Hematopoietic multipotent progenitor cell (in vitro differentiated cells): ENCODE results near the gene LMLN. TPM values are rescaled to one million over a fixed set of nuclear protein-coding genes. Genes with fewer than 3 reads are reported as not detected.
"Not testable (repeated sequence)": the region's sequence is repeated elsewhere in the genome, so short reads cannot be mapped to it uniquely, and the experiment has no call there.

Source experiments
- DNase-seq, 3 donors: peaks; one replicate each; pipeline ENCODE4 v3.0.0-alpha.2; 2011 to 2015; ENCODE audit warnings: low read depth in 2 of 3, low spot score in 2 of 3
- small RNA-seq: library from RNA; depleted of rRNA; stranded (forward); fragments of <200 nt; gene quantifications from one replicate; pipeline ENCODE3, GENCODE V24; 2012
- total RNA-seq: library from RNA; depleted of rRNA; stranded (reverse); fragments of >200 nt; gene quantifications from one replicate; pipeline ENCODE4 v1.2.3, GENCODE V29; 2012

Gene LMLN
- total RNA-seq, 1 donor = 4.3 TPM

DNA sequence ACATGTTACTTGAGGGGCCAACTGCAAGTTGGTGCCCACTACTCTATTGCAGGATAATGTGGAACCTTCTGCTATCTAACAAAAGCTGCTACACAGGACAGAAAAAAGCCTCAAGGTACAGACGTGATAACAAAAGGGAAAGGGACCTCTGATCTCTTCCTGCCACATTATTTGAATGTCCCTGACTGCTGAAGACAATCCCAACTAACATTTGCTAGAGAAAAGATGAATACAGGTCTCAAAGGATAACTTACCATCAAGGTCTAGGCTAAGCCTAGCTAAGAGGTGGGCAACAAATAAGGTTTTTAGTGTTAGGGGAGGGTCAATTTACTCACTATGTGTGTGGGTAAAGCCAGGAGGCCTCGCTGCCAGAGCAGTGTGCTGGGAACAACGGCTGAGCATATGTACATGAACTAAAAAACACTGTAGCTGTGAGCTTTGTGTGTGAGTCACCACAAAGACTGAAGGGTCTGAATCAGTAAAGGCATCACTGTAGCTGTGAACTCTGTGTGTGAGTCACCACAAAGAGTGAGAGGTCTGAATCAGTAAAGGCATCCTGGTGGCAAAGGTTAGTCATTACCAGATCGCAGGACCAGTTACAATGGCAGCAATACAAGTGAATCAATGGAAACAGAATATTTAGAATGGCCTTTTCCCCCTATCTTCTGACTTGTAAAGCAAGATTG is 111.7 kb downstream of the LMLN start:
- DNase-seq = peak in 2 of 3 donors; percentile 60 to 70

DNA sequence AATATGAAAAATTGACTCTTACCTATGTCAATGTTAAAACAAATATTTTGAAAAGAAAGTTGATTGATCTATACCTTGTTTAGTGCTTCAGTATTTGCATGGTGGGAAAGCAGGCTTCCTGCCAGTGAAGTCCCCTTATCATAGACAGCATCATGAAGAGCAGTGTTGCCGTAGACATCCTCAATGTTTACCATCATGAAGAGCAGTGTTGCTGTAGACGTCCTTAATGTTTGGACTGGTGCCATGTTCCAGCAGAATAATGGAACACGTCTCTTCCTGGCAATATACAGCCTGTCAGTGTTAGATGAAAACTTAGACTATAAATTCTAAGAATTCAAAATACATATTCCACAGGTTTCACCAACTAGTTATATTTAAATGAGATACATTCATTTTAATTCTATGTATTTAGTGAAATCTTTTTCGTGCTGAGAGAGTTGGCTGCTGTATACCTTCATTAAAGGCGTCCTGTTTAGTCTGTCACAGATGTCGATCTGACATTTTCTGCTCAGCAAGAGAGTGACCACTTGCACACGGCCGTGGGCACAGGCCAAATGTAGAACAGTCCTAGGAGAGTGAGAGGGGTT is 116.8 kb downstream of the LMLN start:
- DNase-seq = no peak

DNA sequence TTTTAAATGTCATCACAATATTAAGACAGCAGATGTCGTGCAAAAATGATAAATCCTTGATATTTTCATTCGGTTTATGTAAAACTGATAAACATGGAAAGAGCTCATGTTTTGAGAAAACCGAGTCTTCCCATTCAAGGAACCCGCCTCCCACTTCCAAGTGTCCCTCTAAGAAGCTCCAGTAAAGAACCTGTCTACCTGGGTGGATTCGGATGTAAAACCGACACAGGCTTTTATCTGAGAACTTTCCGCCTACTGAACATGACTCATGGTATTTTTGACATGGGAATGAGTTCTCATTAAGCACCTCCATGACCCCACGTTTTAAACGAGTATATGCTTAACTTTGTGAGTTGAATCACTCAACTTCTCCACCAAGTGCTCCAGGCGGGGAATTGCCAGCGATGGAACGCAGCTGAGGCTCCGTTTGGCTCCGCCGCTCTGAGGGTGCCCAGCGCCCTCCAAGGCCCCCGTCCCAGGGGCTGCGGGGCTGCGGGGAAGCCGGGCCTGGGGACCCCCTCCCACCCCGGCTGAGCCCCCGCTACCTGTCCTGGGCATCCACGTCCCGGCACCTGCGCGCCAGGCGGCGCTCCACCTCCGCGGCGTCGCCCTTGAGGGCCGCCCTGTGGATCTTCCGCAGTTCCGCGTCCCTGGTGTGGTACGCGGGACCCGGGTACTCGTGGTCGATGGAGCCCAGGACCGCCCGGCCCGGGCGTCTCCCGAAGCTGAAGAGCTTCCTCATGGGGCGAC is 119.9 kb downstream of the LMLN start:
- DNase-seq = peak; percentile 24 to 67 (median 53)

DNA sequence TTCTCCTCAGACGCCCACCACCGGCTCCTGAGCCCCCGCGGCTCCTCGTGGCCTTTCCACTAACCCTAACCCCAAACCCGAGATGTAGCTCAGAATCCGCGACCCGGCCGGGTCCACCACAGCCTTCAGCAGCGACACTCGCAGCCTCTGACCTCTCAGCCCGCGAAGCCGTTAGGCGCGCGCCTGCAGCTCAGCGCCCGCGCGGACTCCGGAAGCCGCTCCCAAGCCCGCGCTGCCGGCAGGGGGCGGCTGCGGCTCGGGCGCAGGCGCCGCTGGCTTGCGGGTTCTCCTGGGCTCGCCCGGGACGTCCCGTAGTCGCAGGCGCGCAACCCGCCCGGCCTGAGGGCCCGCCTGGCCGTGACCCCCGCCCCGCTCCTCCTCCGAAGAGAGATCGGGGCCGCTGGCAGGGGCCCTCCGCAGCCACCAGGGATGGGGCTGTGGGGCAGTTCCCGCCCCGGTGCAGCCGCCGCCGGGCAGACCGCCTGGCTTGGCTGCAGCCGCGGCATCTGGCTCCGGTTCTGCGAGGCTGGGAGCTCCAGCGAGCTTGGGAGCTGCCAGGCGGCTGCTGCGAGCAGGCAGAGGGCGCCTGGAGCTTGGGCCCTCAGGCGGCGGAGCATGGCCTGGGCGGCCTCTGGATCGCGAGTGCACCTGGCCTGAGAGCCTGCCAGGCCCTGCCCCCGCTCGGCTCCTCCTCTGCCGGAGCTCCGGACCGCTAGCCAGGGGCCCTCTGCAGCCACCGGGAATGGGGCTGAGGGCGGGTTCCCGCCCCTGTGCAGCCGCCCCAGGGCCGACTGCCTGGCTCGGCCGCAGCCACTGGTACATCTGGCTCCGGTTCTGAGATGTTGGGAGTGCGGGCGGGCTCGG is 120.7 kb downstream of the LMLN start:
- DNase-seq = peak; percentile 62 to 81 (median 77)

DNA sequence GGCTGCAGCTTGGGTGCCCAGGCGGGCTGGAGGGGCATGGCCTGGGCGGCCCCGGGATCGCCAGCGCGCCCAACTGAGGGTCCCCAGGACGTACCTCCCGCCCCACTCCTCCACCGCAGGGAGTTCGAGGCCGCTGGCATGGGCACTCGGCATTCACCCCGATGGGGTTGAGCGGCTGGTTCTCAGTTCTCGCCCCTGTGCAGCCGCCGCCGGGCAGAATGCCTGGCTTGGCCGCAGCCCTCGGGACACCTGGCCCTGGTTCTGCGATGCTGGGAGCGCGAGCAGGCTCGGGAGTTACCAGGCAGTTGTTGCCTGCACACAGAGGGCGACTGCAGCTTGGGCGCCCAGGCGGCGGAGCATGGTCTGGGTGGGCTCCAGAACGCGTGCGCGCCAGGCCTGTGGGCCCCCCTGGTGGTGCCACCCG is 121.4 kb downstream of the LMLN start:
- no peak for DNase-seq

DNA sequence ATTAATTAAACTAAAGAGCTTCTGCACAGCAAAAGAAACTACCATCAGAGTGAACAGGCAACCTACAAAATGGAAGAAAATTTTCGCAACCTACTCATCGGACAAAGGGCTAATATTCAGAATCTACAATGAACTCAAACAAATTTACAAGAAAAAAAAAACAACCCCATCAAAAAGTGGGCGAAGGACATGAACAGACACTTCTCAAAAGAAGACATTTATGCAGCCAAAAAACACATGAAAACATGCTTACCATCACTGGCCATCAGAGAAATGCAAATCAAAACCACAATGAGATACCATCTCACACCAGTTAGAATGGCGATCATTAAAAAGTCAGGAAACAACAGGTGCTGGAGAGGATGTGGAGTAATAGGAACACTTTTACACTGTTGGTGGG is 122.2 kb downstream of the LMLN start:
- DNase-seq = not testable (repeated sequence)

DNA sequence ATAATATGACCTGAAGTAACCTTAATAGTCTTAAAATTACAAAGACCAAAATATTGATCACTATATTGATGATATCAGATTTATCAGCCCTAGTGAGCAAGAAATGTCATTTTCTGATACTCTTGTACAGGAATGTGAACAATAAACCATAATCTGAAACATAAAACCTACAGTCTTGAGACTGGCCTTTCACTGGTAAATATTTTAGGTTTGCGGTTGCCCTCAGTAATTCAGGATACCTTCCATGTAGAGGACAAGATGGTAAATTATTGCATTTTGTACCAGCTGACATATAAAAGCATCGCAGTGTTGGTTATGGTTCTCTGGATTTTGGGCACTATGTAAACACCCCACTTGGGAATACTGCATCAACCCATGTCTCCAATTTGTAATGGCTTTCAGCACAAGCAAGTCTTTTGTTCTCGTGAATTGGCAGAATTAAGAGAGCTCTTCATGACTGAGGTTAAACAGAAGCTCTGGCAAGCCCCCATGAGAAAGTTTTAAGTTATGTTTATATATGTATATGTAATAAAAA is 128.5 kb downstream of the LMLN start:
- DNase-seq = no peak

DNA sequence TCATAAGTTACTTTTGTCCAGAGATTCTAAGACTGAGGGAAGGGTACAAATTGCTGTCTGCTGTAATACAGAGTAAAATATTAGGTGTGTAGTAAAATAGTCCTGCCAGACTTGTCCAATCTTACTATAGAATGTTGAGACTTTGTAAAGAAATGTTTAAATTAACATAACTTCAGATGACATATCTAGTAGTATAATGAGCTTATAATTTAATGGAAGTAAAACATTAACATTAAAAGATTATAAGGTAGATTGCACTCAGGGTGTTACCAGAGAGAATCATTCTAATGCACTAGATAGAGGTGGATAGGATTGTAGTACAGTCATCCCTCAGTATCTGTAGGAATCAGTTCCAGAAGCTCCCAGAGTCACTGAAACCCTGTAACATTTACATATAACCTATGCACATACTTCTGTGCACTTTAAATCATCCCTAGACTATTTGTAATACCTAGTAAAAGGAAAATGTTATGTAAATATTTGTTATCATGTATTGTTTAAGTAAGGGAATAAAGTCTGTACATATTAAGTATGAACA is 130.8 kb downstream of the LMLN start:
- no peak for DNase-seq

DNA sequence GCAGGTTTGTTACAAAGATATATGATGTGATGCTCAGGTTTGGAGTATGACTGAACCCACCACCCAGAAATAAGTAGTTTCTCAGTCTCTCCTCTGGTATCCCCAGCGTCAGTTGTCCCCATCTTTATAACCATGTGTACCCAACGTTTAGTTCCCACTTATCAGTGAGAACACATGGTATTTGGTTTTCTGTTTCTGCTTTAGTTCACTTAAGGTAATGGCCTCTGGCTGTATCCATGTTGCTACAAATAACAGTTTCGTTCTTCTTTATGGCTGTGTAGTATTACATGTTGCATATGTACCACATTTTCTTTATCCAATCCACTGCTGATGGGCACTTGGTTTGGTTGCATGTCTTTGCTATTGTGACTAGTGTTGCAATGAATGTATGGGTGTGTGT is 132.3 kb downstream of the LMLN start:
- DNase-seq = no peak

DNA sequence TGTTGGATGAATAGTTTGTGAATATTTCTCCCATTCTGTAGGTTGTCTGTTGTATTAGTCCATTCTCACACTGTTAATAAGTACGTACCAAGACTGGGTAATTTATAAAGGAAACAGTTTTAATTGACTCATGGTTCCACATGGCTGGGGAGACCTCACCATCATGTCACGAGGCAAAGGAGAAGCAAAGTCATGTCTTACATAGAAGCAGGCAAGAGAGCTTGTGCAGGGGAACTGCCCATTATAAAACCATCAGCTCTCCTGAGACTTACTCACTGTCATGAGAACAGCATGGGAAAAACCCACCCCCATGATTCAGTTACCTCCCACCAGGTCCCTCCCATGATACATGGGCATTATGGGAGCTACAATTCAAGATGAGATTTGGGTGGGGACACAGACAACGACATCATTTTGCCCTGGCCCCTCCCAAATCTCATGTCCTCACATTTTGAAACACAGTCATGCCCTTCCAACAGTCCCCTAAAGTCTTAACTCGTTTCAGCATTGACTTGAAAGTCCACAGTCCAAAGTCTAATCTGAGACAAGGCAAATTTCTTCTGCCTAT is 133.2 kb downstream of the LMLN start:
- DNase-seq = no peak

Small RNA genes within 50 kb of the gene (small RNA-seq; reads per million reads assigned to genes)
- gene RNU6-621P = not detected
- not detected for gene RNU6-821P

Other genes starting within 250 kb of the LMLN start
- gene RUBCN, start 223.3 kb upstream of the LMLN start, total RNA-seq = 32.9 TPM
- gene FYTTD1, start 210.3 kb upstream of the LMLN start, total RNA-seq = 15.3 TPM
- gene LRCH3, start 169.0 kb upstream of the LMLN start, total RNA-seq = 34.5 TPM
- gene RPL35A, start 10.0 kb upstream of the LMLN start, total RNA-seq = 345 TPM